Esophagus muscularis mucosa (tissue), 4 donors: Measurements from ENCODE around the gene SCFD2. TPM values are rescaled to one million over a fixed set of nuclear protein-coding genes. Genes with fewer than 3 reads are reported as not detected.

Experiments used
- DNase-seq: peaks from one replicate; pipeline ENCODE4 v3.0.0-alpha.2; 2017; ENCODE audit errors: extremely low spot score
- H3K27ac ChIP-seq, 4 donors: fragments of 200-600 bp; sonication (generic); replicated peaks in 1 of 4; 1 replicate in 3 of 4; 2 replicates in 1 of 4; pipeline ENCODE4 v1.5.1; 2016 to 2019; ENCODE audit warnings: mild to moderate bottlenecking in 1 of 4
- H3K27me3 ChIP-seq, 4 donors: fragments of 200-600 bp; sonication (generic); one replicate each; pipeline versions ENCODE4 v1.5.1 to v1.6.0; 2016 to 2019
- H3K36me3 ChIP-seq, 4 donors: fragments of 200-600 bp; sonication (generic); one replicate each; pipeline ENCODE4 v1.5.1; 2016 to 2019
- H3K4me1 ChIP-seq, 4 donors: fragments of 200-600 bp; sonication (generic); one replicate each; pipeline ENCODE4 v1.5.1; 2016 to 2019
- H3K4me3 ChIP-seq, 4 donors: fragments of 200-600 bp; sonication (generic); 1 replicate in 2 of 4; 2 replicates in 2 of 4; pipeline ENCODE4 v1.5.1; 2016 to 2019; ENCODE audit warnings: mild to moderate bottlenecking in 4 of 4, moderate library complexity in 1 of 4
- H3K9me3 ChIP-seq, 4 donors: fragments of 200-600 bp; sonication (generic); 1 replicate in 3 of 4; 2 replicates in 1 of 4; pipeline ENCODE4 v1.5.1; 2016 to 2019
- CTCF ChIP-seq, 3 experiments: fragments of 200-600 bp in 2 of 3; fragments of 450-650 bp in 1 of 3; sonication (generic) in 2 of 3; IDR thresholded peaks; one replicate each; pipeline ENCODE4 v1.5.1; 2017 to 2019; ENCODE audit warnings: antibody characterized with exemption in 3 of 3, mild to moderate bottlenecking in 2 of 3, moderate library complexity in 1 of 3
- EP300 ChIP-seq: sonication (generic); formaldehyde crosslinking; IDR thresholded peaks from one replicate; pipeline ENCODE4 v1.6.1; 2017; ENCODE audit warnings: antibody characterized with exemption
- POLR2A ChIP-seq: fragments of 450-650 bp; IDR thresholded peaks from one replicate; pipeline ENCODE4 v1.6.1; 2017; ENCODE audit warnings: antibody characterized with exemption, moderate library complexity, mild to moderate bottlenecking, low read depth
- POLR2AphosphoS5 ChIP-seq, 2 donors: sonication (generic); formaldehyde crosslinking; IDR thresholded peaks; one replicate each; pipeline ENCODE4 v1.6.1; 2017; ENCODE audit warnings: antibody characterized with exemption in 2 of 2
- WGBS: methylation state at CpG from one replicate; pipeline ENCODE4 v1.1.5; 2018; 5-methylcytosine and 5-hydroxymethylcytosine counted together
- intact Hi-C: fragments of 100-400 bp; cut with DNase I; formaldehyde crosslinking; loops from one replicate; pipeline ENCODE4 v1.15.1; 2023
- total RNA-seq, 4 donors: library from RNA; depleted of rRNA; stranded (reverse); fragments of >200 nt; gene quantifications; one replicate each; pipeline versions ENCODE4 v1.1.0 to v1.2.1, GENCODE V29; 2016

Gene SCFD2
- total RNA-seq, 4 donors from 2014 or later = 10.0 to 15.7 (median 12.7) TPM

- 80% methylated on average over 6 of the region's 6 CpGs for WGBS
- no peak for DNase-seq
- intact Hi-C loops = no loop called here
Measured at GRCh38 chr4:53120778-53121177, 245.1 kb downstream of the SCFD2 start.

GRCh38 chr4:53119680-53120079 is 246.2 kb downstream of the SCFD2 start:
- no peaks in the 10 kb centered on the region for H3K9me3 ChIP-seq
- no peak for TF ChIP-seq CTCF (IDR thresholded peaks at IDR 0.05)
- no peak for TF ChIP-seq POLR2A
- TF ChIP-seq EP300 = no peak
- TF ChIP-seq POLR2AphosphoS5 (IDR thresholded peaks at IDR 0.05) = no peak
- H3K27ac ChIP-seq = no peak overlapping the region
- H3K4me1 ChIP-seq = peaks cover 3 to 11% (median 7%) of the 10 kb centered on the region in 4 donors
- intact Hi-C loops = no loop called here
- H3K27me3 ChIP-seq = no peaks in the 10 kb centered on the region
- H3K36me3 ChIP-seq = no peaks in the 10 kb centered on the region
- no peak for DNase-seq
- no peak overlapping the region for H3K4me3 ChIP-seq

More at GRCh38 chr4:53120778-53121177, 245.1 kb downstream of the SCFD2 start:
- H3K36me3 ChIP-seq = no peaks in the 10 kb centered on the region
- H3K9me3 ChIP-seq = no peaks in the 10 kb centered on the region
- H3K4me3 ChIP-seq = no peak overlapping the region
- no peak for TF ChIP-seq EP300
- no peak for TF ChIP-seq CTCF (IDR thresholded peaks at IDR 0.05)
- TF ChIP-seq POLR2AphosphoS5 (IDR thresholded peaks at IDR 0.05) = no peak
- TF ChIP-seq POLR2A = no peak
- H3K27me3 ChIP-seq = no peaks in the 10 kb centered on the region
- H3K27ac ChIP-seq = peak overlapping the region in 1 of 4 donors; percentile 1
- peaks cover 3 to 11% (median 7%) of the 10 kb centered on the region in 4 donors for H3K4me1 ChIP-seq

GRCh38 chr4:53118676-53119075 is 247.2 kb downstream of the SCFD2 start:
- TF ChIP-seq POLR2A (no peak), CTCF (IDR thresholded peaks at IDR 0.05) (no peak), POLR2AphosphoS5 (IDR thresholded peaks at IDR 0.05) (no peak), EP300 (no peak)
- peaks cover 3 to 11% (median 7%) of the 10 kb centered on the region in 4 donors for H3K4me1 ChIP-seq
- H3K27me3 ChIP-seq = no peaks in the 10 kb centered on the region
- DNase-seq = no peak
- WGBS = 74% methylated on average over 3 of the region's 3 CpGs
- H3K36me3 ChIP-seq = no peaks in the 10 kb centered on the region
- no peak overlapping the region for H3K4me3 ChIP-seq
- no peak overlapping the region for H3K27ac ChIP-seq
- H3K9me3 ChIP-seq = no peaks in the 10 kb centered on the region
- intact Hi-C loops = no loop called here

GRCh38 chr4:53116954-53117353 is 248.9 kb downstream of the SCFD2 start:
- DNase-seq = no peak
- Histone ChIP-seq H3K27ac (no peak overlapping the region), H3K4me1 (peaks cover 3 to 11% (median 7%) of the 10 kb centered on the region in 4 donors), H3K4me3 (no peak overlapping the region), H3K9me3 (no peaks in the 10 kb centered on the region), H3K27me3 (no peaks in the 10 kb centered on the region), H3K36me3 (no peaks in the 10 kb centered on the region)
- intact Hi-C loops = no loop called here
- 71% methylated on average over 1 of the region's 1 CpG for WGBS
- TF ChIP-seq POLR2A (no peak), POLR2AphosphoS5 (IDR thresholded peaks at IDR 0.05) (no peak), EP300 (no peak), CTCF (IDR thresholded peaks at IDR 0.05) (no peak)
